AG10803 (cell line): ENCODE results near the gene MCM8.

Experiments used
- DNase-seq: peaks from one replicate; pipeline ENCODE4 v3.0.0; 2010; ENCODE audit warnings: low read depth
- H3K4me3 ChIP-seq: 2 replicates; pipeline ENCODE4 v1.5.1; 2011; ENCODE audit warnings: mild to moderate bottlenecking, low read length, control low read depth
- CTCF ChIP-seq: conservative IDR thresholded peaks from 2 replicates; pipeline ENCODE4 v1.5.1; 2011; ENCODE audit warnings: mild to moderate bottlenecking, low read length, control low read depth, inconsistent platforms

MCM8 gene

DNA sequence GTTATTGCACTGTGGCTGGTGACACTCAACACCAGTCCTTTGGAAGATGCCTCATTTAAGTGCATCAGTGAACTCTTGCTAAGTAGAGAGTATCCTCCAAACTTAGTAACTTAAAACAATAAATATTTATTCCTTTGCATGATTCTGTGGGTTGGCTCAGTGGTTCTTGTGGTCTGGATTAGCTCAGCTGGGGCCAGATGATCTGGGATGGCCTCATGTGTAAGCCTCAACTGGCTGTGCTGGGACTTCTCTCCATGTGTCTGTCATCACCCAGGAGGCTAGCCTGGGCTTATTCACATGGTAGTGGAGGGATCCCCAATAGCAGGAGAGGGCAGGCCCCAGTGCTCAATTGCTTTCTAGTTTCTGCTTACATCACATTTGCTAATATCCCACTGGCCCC lies 95.1 kb downstream of the MCM8 start:
- H3K4me3 ChIP-seq: no peak overlapping the region
- TF ChIP-seq CTCF: no peak
- DNase-seq: peak; percentile 89

DNA sequence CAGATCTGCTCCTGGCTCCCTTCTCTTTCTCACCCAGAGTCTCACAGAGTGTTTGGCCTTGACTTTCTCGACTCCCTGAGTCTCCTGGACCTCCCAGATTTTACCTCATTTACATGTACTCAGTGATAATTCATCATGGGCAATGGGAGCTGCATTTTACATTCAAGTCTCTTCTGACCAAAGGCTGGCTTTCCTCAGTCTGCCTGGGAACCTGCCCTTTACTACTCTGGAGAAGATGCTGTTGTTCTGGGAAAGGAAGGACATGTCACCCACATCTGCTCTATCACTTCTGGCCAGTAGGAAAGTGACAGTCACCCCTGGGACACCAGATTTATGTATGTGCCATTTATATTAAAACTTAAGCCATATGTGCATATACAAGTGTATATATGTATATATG lies 96.0 kb downstream of the MCM8 start:
- no peak overlapping the region for H3K4me3 ChIP-seq
- no peak for TF ChIP-seq CTCF
- no peak for DNase-seq

GRCh38 chr20:6048391-6048790 lies 97.9 kb downstream of the MCM8 start:
- no peak overlapping the region for H3K4me3 ChIP-seq
- DNase-seq: no peak
- TF ChIP-seq CTCF: no peak
